Neural cell (in vitro differentiated cells): ENCODE data around the gene MAB21L3. TPM values are rescaled to one million over a fixed set of nuclear protein-coding genes. Genes with fewer than 3 reads are reported as not detected.

Experiments used
- H2AFZ ChIP-seq: fragments of 200-600, 300-800 bp; sonication (generic), shearing (Covaris generic); 2 replicates; pipeline ENCODE4 v1.6.0; 2014; ENCODE audit warnings: low read depth, mild to moderate bottlenecking, antibody characterized with exemption, low read length, moderate library complexity
- H3F3A ChIP-seq: fragments of 200-600 bp; shearing (Covaris generic); 2 replicates; pipeline ENCODE4 v1.6.1; 2016; ENCODE audit warnings: mild to moderate bottlenecking, moderate library complexity, mixed read lengths, antibody characterized with exemption, low read length; ENCODE audit not compliant: insufficient read depth, poor library complexity, severe bottlenecking
- H3K27ac ChIP-seq: fragments of 200-600, 300-800 bp; sonication (generic), shearing (Covaris generic); 2 replicates; pipeline ENCODE4 v1.5.1; 2014; ENCODE audit warnings: mild to moderate bottlenecking, low read length, moderate library complexity
- H3K27me3 ChIP-seq: fragments of 300-800, 200-600 bp; sonication (generic), shearing (Covaris generic); 2 replicates; pipeline ENCODE4 v1.6.0; 2014; ENCODE audit warnings: mild to moderate bottlenecking, low read depth, low read length, moderate library complexity; ENCODE audit not compliant: insufficient read depth
- H3K36me3 ChIP-seq: fragments of 300-800, 200-600 bp; sonication (generic), shearing (Covaris generic); 2 replicates; pipeline ENCODE4 v1.5.1; 2014; ENCODE audit warnings: mild to moderate bottlenecking, antibody characterized with exemption, low read length, moderate library complexity; ENCODE audit not compliant: insufficient read depth
- H3K4me2 ChIP-seq: fragments of 300-800, 200-600 bp; sonication (generic), shearing (Covaris generic); 2 replicates; pipeline ENCODE4 v1.6.0; 2014; ENCODE audit warnings: mild to moderate bottlenecking, low read length
- H3K4me3 ChIP-seq: fragments of 300-800, 200-600 bp; sonication (generic), shearing (Covaris generic); 2 replicates; pipeline ENCODE4 v1.5.1; 2014; ENCODE audit warnings: mild to moderate bottlenecking, low read length, moderate library complexity
- H3K79me2 ChIP-seq: fragments of 200-600 bp; shearing (Covaris generic); replicated peaks from 2 replicates; pipeline ENCODE4 v1.6.0; 2014; ENCODE audit warnings: mild to moderate bottlenecking, low read length, moderate library complexity; ENCODE audit not compliant: insufficient read depth
- H3K9ac ChIP-seq: fragments of 300-800, 200-600 bp; sonication (generic), shearing (Covaris generic); 2 replicates; pipeline ENCODE4 v1.6.1; 2016; ENCODE audit warnings: mild to moderate bottlenecking, low read length, mixed read lengths
- H3K9me2 ChIP-seq: fragments of 200-600 bp; shearing (Covaris generic); 2 replicates; pipeline ENCODE4 v1.6.1; 2016; ENCODE audit warnings: mild to moderate bottlenecking, low read length, mixed read lengths; ENCODE audit not compliant: insufficient read depth
- H3K9me3 ChIP-seq: fragments of 200-600, 300-800 bp; sonication (generic), shearing (Covaris generic); 2 replicates; pipeline ENCODE4 v1.6.1; 2016; ENCODE audit warnings: mild to moderate bottlenecking, mixed run types, low read length, moderate library complexity, mixed read lengths
- H4K20me1 ChIP-seq: fragments of 200-600 bp; shearing (Covaris generic); 2 replicates; pipeline ENCODE4 v1.6.1; 2016; ENCODE audit warnings: mild to moderate bottlenecking, mixed run types; ENCODE audit not compliant: insufficient read depth
- CTCF ChIP-seq: fragments of 450-650 bp; IDR thresholded peaks from 2 replicates; pipeline ENCODE4 v1.5.1; 2014; ENCODE audit warnings: antibody characterized with exemption, mild to moderate bottlenecking, moderate library complexity; ENCODE audit not compliant: poor library complexity, severe bottlenecking
- EP300 ChIP-seq: fragments of 450-650 bp; conservative IDR thresholded peaks from 2 replicates; pipeline ENCODE4 v1.6.1; 2014; ENCODE audit warnings: antibody characterized with exemption, mild to moderate bottlenecking, moderate library complexity; ENCODE audit not compliant: poor library complexity, severe bottlenecking
- EZH2 ChIP-seq: fragments of 200-600, 300-800 bp; shearing (Covaris generic), sonication (generic); IDR thresholded peaks from 2 replicates; pipeline ENCODE4 v1.6.1; 2014; ENCODE audit warnings: antibody characterized with exemption, low read length, borderline replicate concordance, mild to moderate bottlenecking; ENCODE audit not compliant: insufficient read depth, poor library complexity, severe bottlenecking
- MXI1 ChIP-seq: fragments of 450-650 bp; conservative IDR thresholded peaks from 2 replicates; pipeline ENCODE4 v1.6.1; 2014; ENCODE audit warnings: antibody characterized with exemption, mild to moderate bottlenecking; ENCODE audit not compliant: poor library complexity, severe bottlenecking
- REST ChIP-seq: IDR thresholded peaks from 2 replicates; pipeline ENCODE4 v1.6.1; 2012; ENCODE audit warnings: borderline replicate concordance
- SMC3 ChIP-seq: fragments of 450-650 bp; conservative IDR thresholded peaks from 2 replicates; pipeline ENCODE4 v1.6.1; 2014; ENCODE audit warnings: antibody characterized with exemption, mild to moderate bottlenecking, moderate library complexity; ENCODE audit not compliant: poor library complexity
- TAF1 ChIP-seq: IDR thresholded peaks from 2 replicates; pipeline ENCODE4 v1.6.1; 2012; ENCODE audit warnings: low read depth
- polyA plus RNA-seq: library from polyadenylated mRNA; depleted of rRNA; stranded (reverse); fragments of >200 nt; gene quantifications from 2 replicates; pipeline ENCODE4 v1.2.3, GENCODE V29; 2014

MAB21L3 gene
- polyA plus RNA-seq, 1 donor from 2014 or later = not detected

- no peaks in the 10 kb centered on the region for H3K9me2 ChIP-seq
Measured at GRCh38 chr1:116091083-116091482, 20.1 kb upstream of the MAB21L3 start.

GRCh38 chr1:116092752-116093489 lies 18.3 kb upstream of the MAB21L3 start:
- Histone ChIP-seq H3K4me3 (no peak overlapping the region), H3K27me3 (no peaks in the 10 kb centered on the region), H3K27ac (no peak overlapping the region), H3K9me2 (no peaks in the 10 kb centered on the region), H4K20me1 (no peaks in the 10 kb centered on the region), H3K36me3 (no peaks in the 10 kb centered on the region), H3K79me2 (no peaks in the 10 kb centered on the region), H3K9ac (no peak overlapping the region), H3F3A (no peaks in the 10 kb centered on the region), H3K4me2 (no peak overlapping the region), H2AFZ (no peak overlapping the region), H3K9me3 (no peaks in the 10 kb centered on the region)
- TF ChIP-seq CTCF (no peak), REST (no peak), SMC3 (no peak), MXI1 (no peak), EZH2 (no peak)

More at GRCh38 chr1:116091083-116091482, 20.1 kb upstream of the MAB21L3 start:
- Histone ChIP-seq H3K27ac (no peak overlapping the region), H3F3A (no peaks in the 10 kb centered on the region), H3K36me3 (no peaks in the 10 kb centered on the region), H3K4me3 (no peak overlapping the region), H3K27me3 (no peaks in the 10 kb centered on the region), H4K20me1 (no peaks in the 10 kb centered on the region), H3K9ac (no peak overlapping the region), H3K9me3 (no peaks in the 10 kb centered on the region), H3K4me2 (no peak overlapping the region), H3K79me2 (no peaks in the 10 kb centered on the region), H2AFZ (no peak overlapping the region)
- TF ChIP-seq TAF1 = no peak
- TF ChIP-seq REST = no peak
- TF ChIP-seq EP300 = no peak
